ENCODE measurements around the gene NUP160. TPM values are rescaled to one million over a fixed set of nuclear protein-coding genes. Genes with fewer than 3 reads are reported as not detected.
"Not testable (repeated sequence)": the region's sequence is repeated elsewhere in the genome, so short reads cannot be mapped to it uniquely, and the experiment has no call there.

Gene NUP160
- total RNA-seq, 1 experiment from 2014 or later = 46.3 TPM

DNA sequence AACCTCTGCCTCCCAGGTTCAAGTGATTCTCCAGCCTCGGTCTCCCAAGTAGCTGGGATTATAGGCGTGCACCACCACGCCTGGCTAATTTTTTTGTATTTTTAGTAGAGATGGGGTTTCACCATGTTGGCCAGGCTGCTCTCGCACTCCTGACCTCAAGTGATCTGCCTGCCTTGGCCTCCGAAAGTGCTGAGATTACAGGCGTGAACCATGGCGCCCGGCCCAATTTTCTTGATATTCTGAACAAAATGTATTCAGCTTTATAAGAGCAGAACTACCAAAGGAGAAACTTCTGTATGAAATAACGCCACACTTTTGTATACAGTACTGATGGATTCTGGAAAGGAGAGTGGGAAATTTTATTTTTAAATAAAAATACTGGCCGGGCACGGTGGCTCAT, 88.9 kb downstream of the NUP160 start:
- POLR2A ChIA-PET; DNase-seq (ENCODE audit: low read depth, low spot score); intact Hi-C loops (cut with micrococcal nuclease; ENCODE audit: unreplicated experiment); CTCF ChIA-PET; H3K4me3 ChIP-seq (ENCODE audit: low read depth in 2 of 2, low read length in 2 of 2); H3K4me1 ChIP-seq (ENCODE audit: control insufficient read depth, insufficient read depth, low read length); ATAC-seq; H3K9me3 ChIP-seq (ENCODE audit: control insufficient read depth, insufficient read depth, low read depth, low read length); H3K27ac ChIP-seq (ENCODE audit: low read length); BruUV-seq (replicated peaks); H3K27me3 ChIP-seq (ENCODE audit: control insufficient read depth, insufficient read depth, low read length); in situ Hi-C loops (cut with HindIII; ENCODE audit: low pct_unique_long_range_greater_than_20kb, low sequenced_read_pairs): not testable (repeated sequence)
- H3K36me3 ChIP-seq (ENCODE audit: control insufficient read depth, insufficient read depth, low read length) = peaks cover 17% of the 10 kb centered on the region

DNA sequence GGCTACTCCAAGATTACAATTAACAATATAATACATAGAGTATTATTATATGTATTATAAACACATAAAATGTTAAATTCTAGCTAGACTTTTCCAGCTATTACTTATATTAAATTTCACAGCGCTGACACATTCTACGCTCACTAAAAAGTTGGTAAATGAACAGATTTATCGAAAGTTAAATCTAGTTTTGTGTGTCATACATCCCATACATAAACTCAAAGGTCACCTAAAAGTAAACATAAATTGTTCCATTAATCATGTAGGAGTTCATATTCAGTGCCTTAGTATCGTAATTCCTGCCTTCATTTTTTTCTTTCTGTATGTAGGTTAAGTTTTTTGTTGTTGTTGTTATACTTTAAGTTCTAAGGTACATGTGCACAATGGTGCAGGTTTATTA, 91.9 kb downstream of the NUP160 start:
- TF ChIP-seq, protein P1, sequence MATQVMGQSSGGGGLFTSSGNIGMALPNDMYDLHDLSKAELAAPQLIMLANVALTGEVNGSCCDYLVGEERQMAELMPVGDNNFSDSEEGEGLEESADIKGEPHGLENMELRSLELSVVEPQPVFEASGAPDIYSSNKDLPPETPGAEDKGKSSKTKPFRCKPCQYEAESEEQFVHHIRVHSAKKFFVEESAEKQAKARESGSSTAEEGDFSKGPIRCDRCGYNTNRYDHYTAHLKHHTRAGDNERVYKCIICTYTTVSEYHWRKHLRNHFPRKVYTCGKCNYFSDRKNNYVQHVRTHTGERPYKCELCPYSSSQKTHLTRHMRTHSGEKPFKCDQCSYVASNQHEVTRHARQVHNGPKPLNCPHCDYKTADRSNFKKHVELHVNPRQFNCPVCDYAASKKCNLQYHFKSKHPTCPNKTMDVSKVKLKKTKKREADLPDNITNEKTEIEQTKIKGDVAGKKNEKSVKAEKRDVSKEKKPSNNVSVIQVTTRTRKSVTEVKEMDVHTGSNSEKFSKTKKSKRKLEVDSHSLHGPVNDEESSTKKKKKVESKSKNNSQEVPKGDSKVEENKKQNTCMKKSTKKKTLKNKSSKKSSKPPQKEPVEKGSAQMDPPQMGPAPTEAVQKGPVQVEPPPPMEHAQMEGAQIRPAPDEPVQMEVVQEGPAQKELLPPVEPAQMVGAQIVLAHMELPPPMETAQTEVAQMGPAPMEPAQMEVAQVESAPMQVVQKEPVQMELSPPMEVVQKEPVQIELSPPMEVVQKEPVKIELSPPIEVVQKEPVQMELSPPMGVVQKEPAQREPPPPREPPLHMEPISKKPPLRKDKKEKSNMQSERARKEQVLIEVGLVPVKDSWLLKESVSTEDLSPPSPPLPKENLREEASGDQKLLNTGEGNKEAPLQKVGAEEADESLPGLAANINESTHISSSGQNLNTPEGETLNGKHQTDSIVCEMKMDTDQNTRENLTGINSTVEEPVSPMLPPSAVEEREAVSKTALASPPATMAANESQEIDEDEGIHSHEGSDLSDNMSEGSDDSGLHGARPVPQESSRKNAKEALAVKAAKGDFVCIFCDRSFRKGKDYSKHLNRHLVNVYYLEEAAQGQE (IDR thresholded peaks at IDR 0.05; ENCODE audit: insufficient read depth in 1 of 2, low read depth in 2 of 2, low read length in 1 of 2) = no peak
- TF ChIP-seq SIN3A (IDR thresholded peaks at IDR 0.05; ENCODE audit: borderline replicate concordance, insufficient read depth, low read depth, low read length) (no peak), TCF7L2 (IDR thresholded peaks at IDR 0.05; ENCODE audit: low read depth, low read length) (no peak), POLR2AphosphoS5 (IDR thresholded peaks at IDR 0.05; ENCODE audit: low read depth, low read length) (no peak)
- TF ChIP-seq, protein P2, sequence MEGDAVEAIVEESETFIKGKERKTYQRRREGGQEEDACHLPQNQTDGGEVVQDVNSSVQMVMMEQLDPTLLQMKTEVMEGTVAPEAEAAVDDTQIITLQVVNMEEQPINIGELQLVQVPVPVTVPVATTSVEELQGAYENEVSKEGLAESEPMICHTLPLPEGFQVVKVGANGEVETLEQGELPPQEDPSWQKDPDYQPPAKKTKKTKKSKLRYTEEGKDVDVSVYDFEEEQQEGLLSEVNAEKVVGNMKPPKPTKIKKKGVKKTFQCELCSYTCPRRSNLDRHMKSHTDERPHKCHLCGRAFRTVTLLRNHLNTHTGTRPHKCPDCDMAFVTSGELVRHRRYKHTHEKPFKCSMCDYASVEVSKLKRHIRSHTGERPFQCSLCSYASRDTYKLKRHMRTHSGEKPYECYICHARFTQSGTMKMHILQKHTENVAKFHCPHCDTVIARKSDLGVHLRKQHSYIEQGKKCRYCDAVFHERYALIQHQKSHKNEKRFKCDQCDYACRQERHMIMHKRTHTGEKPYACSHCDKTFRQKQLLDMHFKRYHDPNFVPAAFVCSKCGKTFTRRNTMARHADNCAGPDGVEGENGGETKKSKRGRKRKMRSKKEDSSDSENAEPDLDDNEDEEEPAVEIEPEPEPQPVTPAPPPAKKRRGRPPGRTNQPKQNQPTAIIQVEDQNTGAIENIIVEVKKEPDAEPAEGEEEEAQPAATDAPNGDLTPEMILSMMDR (IDR thresholded peaks at IDR 0.05) = no peak
- Histone ChIP-seq H3K9me3 (ENCODE audit: control insufficient read depth, insufficient read depth, low read depth, low read length) (no peaks in the 10 kb centered on the region), H3K4me3 (ENCODE audit: low read depth in 2 of 2, low read length in 2 of 2) (no peak overlapping the region), H3K36me3 (ENCODE audit: control insufficient read depth, insufficient read depth, low read length) (peaks cover 14% of the 10 kb centered on the region), H3K27me3 (ENCODE audit: control insufficient read depth, insufficient read depth, low read length) (no peaks in the 10 kb centered on the region), H3K27ac (ENCODE audit: low read length) (no peak overlapping the region), H3K4me1 (ENCODE audit: control insufficient read depth, insufficient read depth, low read length) (no peaks in the 10 kb centered on the region)
- DNase-seq (ENCODE audit: low read depth, low spot score) (no peak), ATAC-seq (no peak)
- in situ Hi-C loops (cut with HindIII; ENCODE audit: low pct_unique_long_range_greater_than_20kb, low sequenced_read_pairs) (no loop called here), intact Hi-C loops (cut with micrococcal nuclease; ENCODE audit: unreplicated experiment) (no loop called here)
- no TSS peak for BruUV-seq (replicated peaks)
- CTCF ChIA-PET = no interaction called here
- POLR2A ChIA-PET = no interaction called here

DNA sequence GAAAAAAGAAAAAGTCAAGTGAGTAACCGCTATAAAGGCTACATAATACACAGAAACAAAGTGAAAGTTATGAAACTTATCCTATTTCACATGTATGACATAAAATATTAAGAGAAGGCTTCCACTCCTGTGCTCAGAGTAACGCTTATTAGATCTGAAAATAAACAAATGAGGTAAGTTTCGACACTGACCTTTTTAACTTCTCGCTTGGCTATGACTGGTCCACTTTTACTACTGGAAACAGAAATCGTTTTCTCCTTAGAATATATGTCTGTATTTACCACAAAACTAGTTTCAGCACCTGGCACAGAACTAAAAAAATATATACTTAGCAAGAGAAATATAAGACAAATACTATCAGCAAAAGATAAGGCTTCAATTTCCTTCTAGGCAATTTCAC, 97.4 kb downstream of the NUP160 start:
- DNase-seq (ENCODE audit: low read depth, low spot score) (no peak), ATAC-seq (no peak)
- Histone ChIP-seq H3K4me1 (ENCODE audit: control insufficient read depth, insufficient read depth, low read length) (no peaks in the 10 kb centered on the region), H3K27ac (ENCODE audit: low read length) (no peak overlapping the region), H3K4me3 (ENCODE audit: low read depth in 2 of 2, low read length in 2 of 2) (no peak overlapping the region), H3K9me3 (ENCODE audit: control insufficient read depth, insufficient read depth, low read depth, low read length) (no peaks in the 10 kb centered on the region), H3K27me3 (ENCODE audit: control insufficient read depth, insufficient read depth, low read length) (no peaks in the 10 kb centered on the region), H3K36me3 (ENCODE audit: control insufficient read depth, insufficient read depth, low read length) (peaks cover 19% of the 10 kb centered on the region)
- intact Hi-C loops (cut with micrococcal nuclease; ENCODE audit: unreplicated experiment) = no loop called here
- TF ChIP-seq SIN3A (IDR thresholded peaks at IDR 0.05; ENCODE audit: borderline replicate concordance, insufficient read depth, low read depth, low read length) (no peak), TCF7L2 (IDR thresholded peaks at IDR 0.05; ENCODE audit: low read depth, low read length) (no peak), POLR2AphosphoS5 (IDR thresholded peaks at IDR 0.05; ENCODE audit: low read depth, low read length) (no peak)
- TF ChIP-seq, protein P2 (IDR thresholded peaks at IDR 0.05) = no peak
- TF ChIP-seq, protein P1 (IDR thresholded peaks at IDR 0.05; ENCODE audit: insufficient read depth in 1 of 2, low read depth in 2 of 2, low read length in 1 of 2) = no peak
- in situ Hi-C loops (cut with HindIII; ENCODE audit: low pct_unique_long_range_greater_than_20kb, low sequenced_read_pairs) = no loop called here
- BruUV-seq (replicated peaks) = no TSS peak
- CTCF ChIA-PET = no interaction called here
- POLR2A ChIA-PET = no interaction called here

DNA sequence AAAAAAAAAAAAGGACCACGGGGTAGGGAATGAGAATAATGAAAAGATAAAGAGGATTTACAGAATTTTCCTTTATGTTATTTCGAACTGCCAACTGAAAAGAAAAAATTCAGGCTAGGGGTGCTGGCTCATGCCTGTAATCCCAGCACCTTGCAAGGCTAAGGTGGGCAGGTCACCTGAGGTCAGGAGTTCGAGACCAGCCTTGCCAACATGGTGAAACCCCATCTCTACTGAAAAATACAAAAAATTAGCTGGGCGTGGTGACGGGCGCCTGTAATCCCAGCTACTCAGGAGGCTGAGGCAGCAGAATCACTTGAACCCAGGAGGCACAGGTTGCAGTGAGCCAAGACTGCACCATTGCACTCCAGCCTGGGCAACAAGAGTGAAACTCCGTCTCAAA, 105.7 kb downstream of the NUP160 start:
- H3K4me3 ChIP-seq (ENCODE audit: low read depth in 2 of 2, low read length in 2 of 2); H3K27ac ChIP-seq (ENCODE audit: low read length); CTCF ChIA-PET; H3K27me3 ChIP-seq (ENCODE audit: control insufficient read depth, insufficient read depth, low read length); POLR2A ChIA-PET; H3K4me1 ChIP-seq (ENCODE audit: control insufficient read depth, insufficient read depth, low read length); H3K9me3 ChIP-seq (ENCODE audit: control insufficient read depth, insufficient read depth, low read depth, low read length); intact Hi-C loops (cut with micrococcal nuclease; ENCODE audit: unreplicated experiment); BruUV-seq (replicated peaks); in situ Hi-C loops (cut with HindIII; ENCODE audit: low pct_unique_long_range_greater_than_20kb, low sequenced_read_pairs); ATAC-seq; DNase-seq (ENCODE audit: low read depth, low spot score): not testable (repeated sequence)
- peaks cover 19% of the 10 kb centered on the region for H3K36me3 ChIP-seq (ENCODE audit: control insufficient read depth, insufficient read depth, low read length)

All from Panc1 (cell line).